Caco-2 (cell line): ENCODE results near the gene ITPA. TPM values are rescaled to one million over a fixed set of nuclear protein-coding genes. Genes with fewer than 3 reads are reported as not detected.
A peak's percentile ranks its signal among the peaks of the same experiment; 100 is the strongest.

Experiments
- BruUV-seq: library from RNA; stranded (reverse); fragments of 400-500 nt; replicated peaks from 2 replicates; lab custom pipeline; 2021; lab: Mats Ljungman, UMichigan
- CTCF ChIA-PET: fragments of 300-600 bp; sonication (Branson Sonifier 250); formaldehyde crosslinking; loops from one replicate; lab custom pipeline; 2022; ENCODE audit warnings: antibody characterized with exemption; lab: Charles Lee
- POLR2A ChIA-PET: fragments of 300-600 bp; sonication (Branson Sonifier 250); formaldehyde crosslinking; loops from one replicate; lab custom pipeline; 2022; ENCODE audit warnings: antibody characterized with exemption; lab: Charles Lee
- DNase-seq, 2 experiments: peaks; one replicate each; pipeline versions ENCODE4 v3.0.0 to v3.0.0-alpha.2; 2020 to 2022
- H3K27me3 ChIP-seq: replicated peaks from 2 replicates; pipeline ENCODE4 v1.6.0; 2011; ENCODE audit warnings: low read length; ENCODE audit not compliant: control insufficient read depth, insufficient read depth
- H3K36me3 ChIP-seq: 2 replicates; pipeline ENCODE4 v1.5.1; 2011; ENCODE audit warnings: low read length; ENCODE audit not compliant: control insufficient read depth, insufficient read depth
- H3K4me1 ChIP-seq: fragments of 250-450 bp; sonication (Bioruptor Pico); 2 replicates; pipeline ENCODE4 v1.5.1; 2020; ENCODE audit warnings: mild to moderate bottlenecking
- H3K4me3 ChIP-seq: 2 replicates; pipeline ENCODE4 v1.5.1; 2011; ENCODE audit warnings: low read depth, mild to moderate bottlenecking, control low read depth, low read length
- H3K9me3 ChIP-seq: fragments of 250-450 bp; sonication (Bioruptor Pico); 2 replicates; pipeline ENCODE4 v1.5.1; 2020; ENCODE audit warnings: mild to moderate bottlenecking, moderate library complexity
- H3K27ac Mint-ChIP-seq: one replicate; pipeline ENCODE4 v1.8.0; 2022; ENCODE audit warnings: mixed read lengths; ENCODE audit not compliant: unreplicated experiment
- H3K27me3 Mint-ChIP-seq: one replicate; pipeline ENCODE4 v1.8.0; 2022; ENCODE audit warnings: mixed read lengths; ENCODE audit not compliant: insufficient read depth, unreplicated experiment
- H3K36me3 Mint-ChIP-seq: one replicate; pipeline ENCODE4 v1.8.0; 2022; ENCODE audit warnings: mild to moderate bottlenecking, mixed read lengths; ENCODE audit not compliant: insufficient read depth, unreplicated experiment
- H3K4me1 Mint-ChIP-seq: one replicate; pipeline ENCODE4 v1.8.0; 2022; ENCODE audit warnings: low read depth, mixed read lengths; ENCODE audit not compliant: unreplicated experiment
- H3K4me3 Mint-ChIP-seq: one replicate; pipeline ENCODE4 v1.8.0; 2022; ENCODE audit warnings: mild to moderate bottlenecking, moderate library complexity, mixed read lengths; ENCODE audit not compliant: unreplicated experiment
- H3K9me3 Mint-ChIP-seq: one replicate; pipeline ENCODE4 v1.8.0; 2022; ENCODE audit warnings: mixed read lengths; ENCODE audit not compliant: unreplicated experiment
- intact Hi-C: fragments of 100-400 bp; cut with micrococcal nuclease; formaldehyde crosslinking; loops from one replicate; pipeline ENCODE4 v1.10.0; 2022; ENCODE audit not compliant: unreplicated experiment
- total RNA-seq: library from RNA; stranded (reverse); gene quantifications from 2 replicates; pipeline ENCODE4 v1.2.3, GENCODE V29; 2022
- TF ChIP-seq, protein P1 (sequence below), 2 experiments: fragments of 200-600 bp in 1 of 2; IDR thresholded peaks; 1 replicate in 1 of 2; 2 replicates in 1 of 2; pipeline versions ENCODE4 v1.5.1 to v1.8.0; 2011 to 2022; ENCODE audit warnings: antibody characterized with exemption in 1 of 2, control low read depth in 1 of 2, inconsistent platforms in 1 of 2, low read depth in 1 of 2, low read length in 1 of 2, mild to moderate bottlenecking in 1 of 2, moderate library complexity in 1 of 2; ENCODE audit not compliant: insufficient read depth in 1 of 2, severe bottlenecking in 1 of 2, unreplicated experiment in 1 of 2

ITPA gene
- total RNA-seq, 1 experiment from 2014 or later: 73.8 TPM

DNA sequence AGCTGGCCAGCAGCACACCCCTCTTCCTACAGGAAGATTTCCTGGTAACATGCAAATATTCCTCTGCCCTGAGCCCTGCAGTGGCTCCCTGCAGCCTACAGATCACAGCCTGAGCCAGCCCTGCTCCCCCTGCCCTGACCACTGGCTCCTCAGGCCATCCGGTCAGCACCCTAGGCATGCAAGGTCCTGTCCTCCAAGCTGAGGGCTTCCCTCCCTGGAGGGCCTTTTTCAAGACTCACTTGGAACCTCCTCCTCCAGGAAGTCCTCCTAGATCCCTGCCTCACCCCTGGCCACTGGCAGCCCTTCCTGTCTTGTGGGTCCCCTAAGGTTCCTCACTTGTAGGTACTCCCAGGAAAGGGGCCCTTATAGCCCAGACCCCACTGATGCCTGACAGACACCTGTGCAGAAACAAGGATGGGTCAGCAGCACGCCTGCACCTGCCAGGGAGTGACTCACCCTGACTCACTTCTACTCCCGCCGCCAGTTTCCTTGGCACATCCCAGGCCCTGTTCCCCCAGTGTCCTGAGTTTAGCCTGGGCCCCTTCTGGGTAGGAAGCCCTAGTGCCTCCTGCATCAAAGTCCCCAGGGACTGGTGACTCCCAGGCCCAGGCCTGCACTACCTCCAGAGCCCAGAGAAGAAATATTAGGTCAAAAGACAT lies 26.5 kb downstream of the ITPA start:
- Mint-ChIP-seq H3K27ac (no peak overlapping the region), H3K4me3 (no peak overlapping the region), H3K9me3 (no peaks in the 10 kb centered on the region), H3K4me1 (peaks cover 2% of the 10 kb centered on the region), H3K27me3 (no peaks in the 10 kb centered on the region), H3K36me3 (peaks cover 1% of the 10 kb centered on the region)
- intact Hi-C loops: no loop called here
- Histone ChIP-seq H3K27me3 (no peaks in the 10 kb centered on the region), H3K4me3 (no peak overlapping the region), H3K9me3 (no peaks in the 10 kb centered on the region), H3K4me1 (peaks cover 7% of the 10 kb centered on the region; the same call in 1 of the 2 replicates), H3K36me3 (no peaks in the 10 kb centered on the region)
- ChIA-PET POLR2A (interaction anchor here (0.5 kb wide), 1 partner anchor 574 kb away, joined by 4 read pairs; no protein-coding TSS in a partner anchor), CTCF (no interaction called here)
- DNase-seq: no peak
- TF ChIP-seq, protein P1, sequence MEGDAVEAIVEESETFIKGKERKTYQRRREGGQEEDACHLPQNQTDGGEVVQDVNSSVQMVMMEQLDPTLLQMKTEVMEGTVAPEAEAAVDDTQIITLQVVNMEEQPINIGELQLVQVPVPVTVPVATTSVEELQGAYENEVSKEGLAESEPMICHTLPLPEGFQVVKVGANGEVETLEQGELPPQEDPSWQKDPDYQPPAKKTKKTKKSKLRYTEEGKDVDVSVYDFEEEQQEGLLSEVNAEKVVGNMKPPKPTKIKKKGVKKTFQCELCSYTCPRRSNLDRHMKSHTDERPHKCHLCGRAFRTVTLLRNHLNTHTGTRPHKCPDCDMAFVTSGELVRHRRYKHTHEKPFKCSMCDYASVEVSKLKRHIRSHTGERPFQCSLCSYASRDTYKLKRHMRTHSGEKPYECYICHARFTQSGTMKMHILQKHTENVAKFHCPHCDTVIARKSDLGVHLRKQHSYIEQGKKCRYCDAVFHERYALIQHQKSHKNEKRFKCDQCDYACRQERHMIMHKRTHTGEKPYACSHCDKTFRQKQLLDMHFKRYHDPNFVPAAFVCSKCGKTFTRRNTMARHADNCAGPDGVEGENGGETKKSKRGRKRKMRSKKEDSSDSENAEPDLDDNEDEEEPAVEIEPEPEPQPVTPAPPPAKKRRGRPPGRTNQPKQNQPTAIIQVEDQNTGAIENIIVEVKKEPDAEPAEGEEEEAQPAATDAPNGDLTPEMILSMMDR (IDR thresholded peaks at IDR 0.05; ENCODE audit: insufficient read depth in 1 of 2, low read depth in 1 of 2, low read length in 1 of 2, severe bottlenecking in 1 of 2, unreplicated experiment in 1 of 2): no peak
- no TSS peak for BruUV-seq

DNA sequence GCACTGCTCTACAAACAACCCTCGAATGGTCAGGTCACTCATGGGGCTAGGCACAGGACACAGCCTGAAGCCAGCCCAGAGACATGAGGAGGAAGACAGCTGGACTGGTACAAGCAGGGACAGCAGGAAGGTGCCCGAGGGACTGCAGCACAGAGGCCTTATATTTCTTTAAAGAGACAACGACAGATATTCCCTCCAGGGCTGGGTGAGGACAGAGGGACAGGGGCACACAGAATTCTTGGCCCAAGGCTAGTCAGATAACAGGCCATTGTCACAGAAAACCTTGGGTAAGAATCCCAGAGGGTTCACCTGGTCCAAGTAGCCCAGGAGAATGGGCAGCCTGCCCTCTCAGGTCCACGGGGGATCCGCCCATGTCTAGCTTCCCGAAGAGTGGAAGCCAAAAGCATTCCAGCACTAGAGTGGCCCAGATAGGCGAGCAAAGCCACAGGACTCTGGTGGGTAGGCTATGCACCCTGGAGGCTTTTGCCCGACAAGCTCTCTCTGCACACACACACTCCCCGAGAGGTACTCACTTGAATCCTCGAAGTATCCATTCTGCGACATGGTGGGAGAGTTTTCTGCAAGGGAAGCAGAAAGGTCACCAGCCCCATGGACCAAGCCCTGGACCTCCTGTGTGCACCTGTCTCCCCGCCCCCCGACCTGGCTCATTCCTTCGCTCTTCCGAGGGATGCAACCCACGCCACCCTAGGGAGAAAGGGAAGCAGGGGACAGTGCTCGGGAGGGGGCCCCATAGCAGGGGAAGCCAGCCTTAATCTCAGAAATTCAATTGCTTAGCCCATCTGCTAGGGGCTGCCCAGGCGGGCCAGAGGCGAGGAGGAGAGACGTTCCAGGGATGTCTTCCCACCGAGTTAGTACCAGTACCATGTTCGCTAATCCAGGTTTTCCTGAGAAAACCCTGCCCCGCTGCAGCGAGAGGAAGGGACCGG lies 28.0 kb downstream of the ITPA start:
- no TSS peak for BruUV-seq
- Histone ChIP-seq H3K9me3 (no peaks in the 10 kb centered on the region), H3K4me1 (peaks cover 14% of the 10 kb centered on the region), H3K36me3 (no peaks in the 10 kb centered on the region), H3K27me3 (no peaks in the 10 kb centered on the region), H3K4me3 (no peak overlapping the region)
- no peak for DNase-seq
- H3K27ac Mint-ChIP-seq: no peak overlapping the region
- CTCF ChIA-PET: no interaction called here
- intact Hi-C loops: no loop called here
- H3K36me3 Mint-ChIP-seq: peaks cover 5% of the 10 kb centered on the region
- no peaks in the 10 kb centered on the region for H3K27me3 Mint-ChIP-seq
- peak overlapping the region; percentile 94 for H3K4me3 Mint-ChIP-seq
- no peaks in the 10 kb centered on the region for H3K9me3 Mint-ChIP-seq
- TF ChIP-seq, protein P1 (IDR thresholded peaks at IDR 0.05; ENCODE audit: insufficient read depth in 1 of 2, low read depth in 1 of 2, low read length in 1 of 2, severe bottlenecking in 1 of 2, unreplicated experiment in 1 of 2): no peak
- peaks cover 14% of the 10 kb centered on the region for H3K4me1 Mint-ChIP-seq
- POLR2A ChIA-PET: no interaction called here

DNA sequence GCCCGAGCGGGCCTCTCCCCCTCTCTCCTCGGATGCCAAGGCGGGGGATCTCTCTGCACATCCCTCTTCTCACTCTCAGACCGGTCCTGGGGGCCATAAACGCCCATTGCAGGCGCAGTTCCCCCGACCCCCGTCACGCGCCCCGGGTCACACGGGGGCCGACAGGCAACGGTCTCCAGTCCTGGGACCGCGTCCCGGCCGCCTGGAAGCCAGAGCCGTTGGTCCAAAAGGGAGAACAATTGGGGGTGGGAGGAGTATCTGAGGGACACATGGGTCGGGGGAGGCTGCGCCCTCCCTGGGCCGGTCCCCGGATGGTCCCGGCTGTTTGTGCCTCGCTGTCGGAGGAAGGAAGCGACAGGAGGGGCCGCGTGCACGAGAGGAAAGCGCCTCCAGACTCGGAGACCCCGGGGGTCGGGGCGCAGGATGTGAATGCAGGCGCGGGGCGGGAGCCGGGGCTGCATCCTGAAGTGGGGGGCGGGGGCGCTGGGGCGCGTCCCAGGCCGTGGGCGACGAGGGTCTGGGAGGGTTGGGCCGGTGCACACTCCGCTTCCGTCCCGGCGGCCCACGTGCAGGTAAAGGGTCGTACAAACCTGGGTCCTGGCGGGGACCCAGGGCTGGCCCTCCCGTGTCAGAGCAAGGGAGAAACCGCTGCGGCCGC lies 28.8 kb downstream of the ITPA start:
- CTCF ChIA-PET: interaction anchor here (0.8 kb wide), 1 partner anchor 39 kb away, joined by 4 read pairs; no protein-coding TSS in a partner anchor
- intact Hi-C loops: no loop called here
- no peak for DNase-seq
- H3K4me1 Mint-ChIP-seq: peaks cover 18% of the 10 kb centered on the region
- BruUV-seq: no TSS peak
- peaks cover 5% of the 10 kb centered on the region for H3K36me3 Mint-ChIP-seq
- no peaks in the 10 kb centered on the region for H3K36me3 ChIP-seq
- no peaks in the 10 kb centered on the region for H3K27me3 Mint-ChIP-seq
- peak overlapping the region; percentile 83 for H3K4me3 ChIP-seq
- H3K4me1 ChIP-seq: peaks cover 15% of the 10 kb centered on the region
- no peaks in the 10 kb centered on the region for H3K9me3 ChIP-seq
- H3K27ac Mint-ChIP-seq: no peak overlapping the region
- H3K27me3 ChIP-seq: no peaks in the 10 kb centered on the region
- POLR2A ChIA-PET: no interaction called here
- no peaks in the 10 kb centered on the region for H3K9me3 Mint-ChIP-seq
- peak overlapping the region; percentile 94 for H3K4me3 Mint-ChIP-seq
- TF ChIP-seq, protein P1 (IDR thresholded peaks at IDR 0.05; ENCODE audit: insufficient read depth in 1 of 2, low read depth in 1 of 2, low read length in 1 of 2, severe bottlenecking in 1 of 2, unreplicated experiment in 1 of 2): no peak
